ENCODE data around the gene PRAME.

Gene PRAME

GRCh38 chr22:22578702-22579424 is 19.8 kb upstream of the PRAME start:
- no peak for DNase-seq

- DNase-seq, result no peak
Observed at GRCh38 chr22:22576989-22577427, 17.9 kb upstream of the PRAME start.

GRCh38 chr22:22576244-22576988 is 17.4 kb upstream of the PRAME start:
- peak; percentile 72 for DNase-seq

- DNase-seq, result no peak
Observed at GRCh38 chr22:22574361-22574760, 15.3 kb upstream of the PRAME start.

- DNase-seq, result no peak
Observed at GRCh38 chr22:22573047-22573889, 14.2 kb upstream of the PRAME start.

GRCh38 chr22:22571862-22572261 is 12.8 kb upstream of the PRAME start:
- DNase-seq, result no peak

- DNase-seq, result no peak
Observed at GRCh38 chr22:22571429-22571828, 12.4 kb upstream of the PRAME start.

- no peak for DNase-seq
Observed at GRCh38 chr22:22569218-22569617, 10.2 kb upstream of the PRAME start.

- DNase-seq, result no peak
Observed at GRCh38 chr22:22565981-22566380, 6.9 kb upstream of the PRAME start.

- no peak for DNase-seq
Observed at GRCh38 chr22:22558071-22558971, 744 bp downstream of the PRAME start.

GRCh38 chr22:22556995-22557925 is 1.8 kb downstream of the PRAME start:
- DNase-seq, result no peak

- no peak for DNase-seq
Observed at GRCh38 chr22:22556578-22556977, 2.5 kb downstream of the PRAME start.

GRCh38 chr22:22555596-22555995 is 3.5 kb downstream of the PRAME start:
- DNase-seq, result no peak

- DNase-seq, result no peak
Observed at GRCh38 chr22:22554587-22555284, 4.3 kb downstream of the PRAME start.

- no peak for DNase-seq
Observed at GRCh38 chr22:22553735-22554586, 5.1 kb downstream of the PRAME start.

- DNase-seq, result no peak
Observed at GRCh38 chr22:22553141-22553540, 5.9 kb downstream of the PRAME start.

- DNase-seq, result no peak
Observed at GRCh38 chr22:22552630-22553029, 6.4 kb downstream of the PRAME start.

GRCh38 chr22:22550789-22551434 is 8.2 kb downstream of the PRAME start:
- no peak for DNase-seq

GRCh38 chr22:22548910-22549309 is 10.2 kb downstream of the PRAME start:
- DNase-seq, result no peak
